ENCODE measurements around the gene C9orf152. TPM values are rescaled to one million over a fixed set of nuclear protein-coding genes. Genes with fewer than 3 reads are reported as not detected.
"Not testable (repeated sequence)": the region's sequence is repeated elsewhere in the genome, so short reads cannot be mapped to it uniquely, and the experiment has no call there.

Gene C9orf152
- total and polyA plus RNA-seq, 2 experiments from 2014 or later = not detected

DNA sequence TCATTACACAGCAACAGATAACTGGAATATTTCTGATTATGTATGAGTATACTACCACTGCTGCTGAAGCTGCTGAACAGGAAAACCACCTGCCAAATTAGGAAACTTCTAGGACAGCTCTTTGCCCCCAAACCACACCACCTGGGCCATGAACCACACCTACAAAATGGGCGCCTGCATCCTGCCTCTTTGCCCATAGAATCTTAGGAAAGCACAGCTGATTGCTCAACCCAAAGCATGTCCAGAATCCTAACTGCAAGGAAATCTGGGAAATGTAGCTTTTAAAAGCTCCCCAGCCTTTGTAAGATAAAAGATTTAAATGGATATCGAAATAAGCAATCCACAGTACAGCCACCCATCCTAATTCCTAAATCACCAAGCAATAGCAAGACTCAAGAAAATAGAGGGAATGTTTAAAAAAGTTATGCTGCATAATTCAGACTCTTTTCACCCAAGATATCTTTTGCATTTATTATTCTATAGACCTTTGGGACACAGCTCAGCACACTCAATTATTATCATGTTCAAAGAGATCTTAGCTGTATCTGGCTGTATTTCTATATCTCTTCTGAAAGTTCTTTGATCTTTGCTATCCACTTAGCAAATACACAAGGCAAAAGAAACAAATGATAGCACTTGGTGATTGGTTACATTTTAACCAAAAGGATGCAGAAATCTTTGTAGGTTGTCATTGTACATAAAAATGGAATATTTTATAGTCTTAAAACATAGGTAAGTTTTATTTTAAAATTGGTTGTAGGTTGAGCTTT lies 6.8 kb upstream of the C9orf152 start:
- Histone ChIP-seq H3K36me3 (no peaks in the 10 kb centered on the region), H3K27ac (no peak overlapping the region), H3K4me3 (no peak overlapping the region), H3K27me3 (peaks cover 4% of the 10 kb centered on the region), H3K4me1 (ENCODE audit: low read depth) (peaks cover 4% of the 10 kb centered on the region), H3K9me3 (ENCODE audit: low read depth) (no peaks in the 10 kb centered on the region)
- TF ChIP-seq, protein P1, sequence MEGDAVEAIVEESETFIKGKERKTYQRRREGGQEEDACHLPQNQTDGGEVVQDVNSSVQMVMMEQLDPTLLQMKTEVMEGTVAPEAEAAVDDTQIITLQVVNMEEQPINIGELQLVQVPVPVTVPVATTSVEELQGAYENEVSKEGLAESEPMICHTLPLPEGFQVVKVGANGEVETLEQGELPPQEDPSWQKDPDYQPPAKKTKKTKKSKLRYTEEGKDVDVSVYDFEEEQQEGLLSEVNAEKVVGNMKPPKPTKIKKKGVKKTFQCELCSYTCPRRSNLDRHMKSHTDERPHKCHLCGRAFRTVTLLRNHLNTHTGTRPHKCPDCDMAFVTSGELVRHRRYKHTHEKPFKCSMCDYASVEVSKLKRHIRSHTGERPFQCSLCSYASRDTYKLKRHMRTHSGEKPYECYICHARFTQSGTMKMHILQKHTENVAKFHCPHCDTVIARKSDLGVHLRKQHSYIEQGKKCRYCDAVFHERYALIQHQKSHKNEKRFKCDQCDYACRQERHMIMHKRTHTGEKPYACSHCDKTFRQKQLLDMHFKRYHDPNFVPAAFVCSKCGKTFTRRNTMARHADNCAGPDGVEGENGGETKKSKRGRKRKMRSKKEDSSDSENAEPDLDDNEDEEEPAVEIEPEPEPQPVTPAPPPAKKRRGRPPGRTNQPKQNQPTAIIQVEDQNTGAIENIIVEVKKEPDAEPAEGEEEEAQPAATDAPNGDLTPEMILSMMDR (IDR thresholded peaks at IDR 0.05; ENCODE audit: low read depth, low read length) = no peak
- no peak for DNase-seq (ENCODE audit: low read depth in 1 of 2, low spot score in 1 of 2)

DNA sequence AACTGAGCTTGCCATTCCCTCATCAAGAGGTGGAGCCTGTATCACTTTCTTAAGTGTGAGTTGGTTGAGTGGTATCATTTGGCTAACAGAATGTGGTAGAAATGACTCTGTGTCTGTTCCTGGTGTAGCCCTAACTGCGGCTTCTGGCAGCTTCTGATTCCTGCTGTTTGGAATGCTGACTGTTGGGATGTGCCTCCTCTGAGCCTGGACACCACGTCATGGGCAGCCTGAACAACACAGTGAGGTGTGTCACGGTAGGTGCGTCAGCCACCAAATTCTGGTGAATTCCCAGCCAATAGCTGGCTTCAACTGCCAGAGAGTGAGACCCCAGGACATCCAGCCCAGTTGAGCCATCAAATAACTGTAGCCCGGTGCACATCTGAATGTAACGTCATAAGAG lies 6.1 kb upstream of the C9orf152 start:
- Histone ChIP-seq H3K9me3 (ENCODE audit: low read depth) (no peaks in the 10 kb centered on the region), H3K36me3 (no peaks in the 10 kb centered on the region), H3K4me3 (no peak overlapping the region), H3K27me3 (peaks cover 4% of the 10 kb centered on the region), H3K4me1 (ENCODE audit: low read depth) (peaks cover 4% of the 10 kb centered on the region), H3K27ac (no peak overlapping the region)
- TF ChIP-seq, protein P1 (IDR thresholded peaks at IDR 0.05; ENCODE audit: low read depth, low read length) = no peak
- no peak for DNase-seq (ENCODE audit: low read depth in 1 of 2, low spot score in 1 of 2)

DNA sequence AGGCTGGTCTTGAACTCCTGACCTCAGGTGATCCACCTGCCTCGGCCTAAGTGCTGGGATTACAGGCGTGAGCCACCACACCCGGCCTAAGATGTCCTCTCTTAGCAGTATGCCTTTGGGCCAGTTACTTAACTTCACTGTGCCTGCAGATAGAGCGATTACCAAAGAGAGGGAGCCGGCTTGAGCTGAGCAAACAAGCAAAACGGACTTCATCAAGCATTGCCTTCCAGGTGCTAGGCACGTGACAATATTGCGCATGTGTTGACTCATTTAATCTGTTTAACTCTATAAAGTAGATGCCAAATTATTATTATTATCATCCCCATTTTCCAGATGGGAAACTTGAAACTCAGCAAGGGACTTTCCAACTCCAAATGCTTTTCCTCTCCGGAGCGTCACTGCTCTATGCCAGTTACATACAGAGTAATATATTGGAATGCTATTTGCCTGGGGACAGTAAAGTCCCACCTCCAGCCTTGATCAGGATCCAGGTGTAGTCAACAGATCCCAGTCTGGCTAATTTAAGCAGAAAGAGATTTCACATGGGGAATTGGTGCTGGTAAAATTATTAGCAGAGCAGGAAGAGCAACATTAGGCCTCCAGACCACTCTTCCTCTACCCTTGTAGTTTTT lies 5.6 kb upstream of the C9orf152 start:
- H3K4me3 ChIP-seq = no peak overlapping the region
- H3K36me3 ChIP-seq = no peaks in the 10 kb centered on the region
- DNase-seq (ENCODE audit: low read depth in 1 of 2, low spot score in 1 of 2) = no peak

DNA sequence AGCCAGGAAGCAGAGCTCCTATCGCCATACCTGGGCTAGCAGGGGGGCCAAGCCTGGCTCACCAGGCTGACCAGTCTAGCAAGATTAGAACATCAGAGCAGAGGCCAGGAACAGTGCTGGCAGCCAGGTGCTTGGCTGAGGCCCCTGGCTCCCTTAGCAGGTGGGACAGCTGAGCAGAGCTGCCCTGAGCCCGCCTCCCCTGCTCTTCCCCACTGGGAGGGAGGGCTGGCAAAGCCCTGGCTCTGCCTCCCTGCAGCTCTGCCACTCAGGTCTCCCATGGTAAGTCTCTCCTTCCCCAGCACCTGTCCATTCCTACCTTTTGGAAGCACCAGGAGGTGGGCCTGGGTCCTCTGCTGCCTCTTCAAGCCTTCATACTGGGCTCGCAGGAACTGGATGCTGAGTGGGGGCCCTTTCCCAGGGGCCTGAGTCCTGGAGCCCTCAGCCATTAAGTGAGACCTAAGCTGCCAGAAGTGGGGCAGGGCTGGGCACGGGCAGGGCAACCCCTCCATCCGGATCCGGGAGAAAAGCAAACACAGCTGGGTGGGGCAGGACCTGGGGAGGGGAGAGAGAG lies 803 bp downstream of the C9orf152 start:
- no peak for DNase-seq (ENCODE audit: low read depth in 1 of 2, low spot score in 1 of 2)
- Histone ChIP-seq H3K27me3 (peaks cover 6% of the 10 kb centered on the region), H3K27ac (no peak overlapping the region), H3K4me3 (no peak overlapping the region), H3K9me3 (ENCODE audit: low read depth) (no peaks in the 10 kb centered on the region), H3K36me3 (no peaks in the 10 kb centered on the region), H3K4me1 (ENCODE audit: low read depth) (peaks cover 6% of the 10 kb centered on the region)
- TF ChIP-seq, protein P1 (IDR thresholded peaks at IDR 0.05; ENCODE audit: low read depth, low read length) = no peak

More for the DNA sequence above, 5.6 kb upstream of the C9orf152 start:
- TF ChIP-seq, protein P1 (IDR thresholded peaks at IDR 0.05; ENCODE audit: low read depth, low read length) = no peak
- Histone ChIP-seq H3K4me1 (ENCODE audit: low read depth) (peaks cover 4% of the 10 kb centered on the region), H3K27me3 (peaks cover 4% of the 10 kb centered on the region), H3K9me3 (ENCODE audit: low read depth) (no peaks in the 10 kb centered on the region), H3K27ac (no peak overlapping the region)

DNA sequence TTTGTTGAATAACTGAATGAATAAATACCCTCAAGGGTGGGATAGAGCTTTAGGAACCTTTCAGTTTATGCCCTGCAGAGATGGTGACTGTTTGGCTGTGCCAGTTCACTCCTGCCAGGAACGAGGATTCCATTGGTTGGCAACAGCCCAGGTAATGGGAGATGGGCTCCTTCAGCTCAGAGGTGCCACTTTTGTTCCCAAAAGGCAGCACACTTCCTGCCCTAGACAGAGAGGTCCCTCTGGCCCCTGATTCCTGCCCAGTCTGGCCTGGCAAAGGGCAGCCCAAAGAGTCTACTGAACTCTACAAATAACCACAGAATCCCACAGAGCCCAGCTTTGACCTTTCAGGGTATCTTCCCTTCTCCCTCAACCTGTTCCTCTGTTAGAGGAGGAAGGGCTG lies 1.6 kb downstream of the C9orf152 start:
- Histone ChIP-seq H3K4me3 (no peak overlapping the region), H3K27me3 (peaks cover 6% of the 10 kb centered on the region), H3K9me3 (ENCODE audit: low read depth) (no peaks in the 10 kb centered on the region), H3K27ac (no peak overlapping the region), H3K36me3 (no peaks in the 10 kb centered on the region), H3K4me1 (ENCODE audit: low read depth) (peaks cover 6% of the 10 kb centered on the region)
- no peak for DNase-seq (ENCODE audit: low read depth in 1 of 2, low spot score in 1 of 2)
- TF ChIP-seq, protein P1 (IDR thresholded peaks at IDR 0.05; ENCODE audit: low read depth, low read length) = no peak

DNA sequence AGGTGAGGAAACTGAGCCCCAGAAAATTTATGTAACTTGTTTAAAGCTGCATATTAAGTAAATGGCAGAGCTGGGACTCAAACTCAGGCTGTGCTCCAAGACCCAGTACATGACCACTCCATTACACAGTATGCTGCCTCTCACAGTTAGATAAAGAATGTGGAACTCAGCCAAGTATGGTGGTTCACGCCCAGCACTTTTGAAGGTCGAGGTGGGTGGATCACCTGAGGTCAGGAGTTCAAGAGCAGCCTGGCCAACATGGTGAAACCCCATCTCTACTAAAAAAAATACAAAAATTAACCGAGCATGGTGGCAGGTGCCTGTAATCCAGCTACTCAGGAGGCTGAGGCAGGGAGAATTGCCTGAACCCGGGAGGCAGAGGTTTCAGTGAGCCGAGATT lies 2.3 kb downstream of the C9orf152 start:
- H3K36me3 ChIP-seq; H3K9me3 ChIP-seq (ENCODE audit: low read depth); H3K4me1 ChIP-seq (ENCODE audit: low read depth); H3K27me3 ChIP-seq; H3K27ac ChIP-seq; H3K4me3 ChIP-seq; DNase-seq (ENCODE audit: low read depth in 1 of 2, low spot score in 1 of 2): not testable (repeated sequence)

All from cardiac muscle cell (in vitro differentiated cells and primary cell).